H1 (cell line): Measurements from ENCODE around the gene SERPINA12. TPM values are rescaled to one million over a fixed set of nuclear protein-coding genes. Genes with fewer than 3 reads are reported as not detected.

Source experiments
- CTCF ChIA-PET: fragments of 300-600 bp; sonication (Branson Sonifier 250); formaldehyde crosslinking; loops from one replicate; lab custom pipeline; 2021; ENCODE audit not compliant: partially characterized antibody; lab: Charles Lee
- POLR2A ChIA-PET: fragments of 300-600 bp; sonication (Branson Sonifier 250); formaldehyde crosslinking; loops from one replicate; lab custom pipeline; 2021; ENCODE audit warnings: inconsistent platforms; ENCODE audit not compliant: partially characterized antibody; lab: Charles Lee
- DNase-seq, 2 experiments: peaks; one replicate each; pipeline versions ENCODE4 v3.0.0 to v3.0.0-alpha.2; 2010 to 2022; ENCODE audit warnings: low spot score in 2 of 2, low read depth in 1 of 2, mixed read lengths in 1 of 2
- FAIRE-seq: peaks from 2 replicates; lab custom pipeline; 2011; peaks lifted over from hg19 to GRCh38; lab: Jason Lieb, UNC
- H2AFZ ChIP-seq: 2 replicates; pipeline ENCODE4 v1.8.1; 2012; ENCODE audit warnings: low read length, inconsistent platforms
- H2AK5ac ChIP-seq: 2 replicates; pipeline ENCODE4 v1.6.1; 2013; ENCODE audit warnings: low read depth, low read length
- H2BK120ac ChIP-seq: replicated peaks from 2 replicates; pipeline ENCODE3; 2013; ENCODE audit warnings: low read depth, low read length, inconsistent platforms
- H2BK12ac ChIP-seq: 2 replicates; pipeline ENCODE4 v1.6.1; 2013; ENCODE audit warnings: low read depth, low read length
- H2BK15ac ChIP-seq: 2 replicates; pipeline ENCODE4 v1.6.1; 2013; ENCODE audit warnings: low read length
- H2BK20ac ChIP-seq: 2 replicates; pipeline ENCODE4 v1.6.1; 2013; ENCODE audit warnings: low read length
- H2BK5ac ChIP-seq: 2 replicates; pipeline ENCODE4 v1.6.1; 2013; ENCODE audit warnings: low read depth, low read length
- H3K14ac ChIP-seq: 2 replicates; pipeline ENCODE4 v1.6.1; 2013; ENCODE audit warnings: inconsistent platforms; ENCODE audit not compliant: insufficient read length
- H3K18ac ChIP-seq: 2 replicates; pipeline ENCODE4 v1.6.1; 2013; ENCODE audit warnings: low read length; ENCODE audit errors: extremely low read depth
- H3K23ac ChIP-seq: 2 replicates; pipeline ENCODE4 v1.6.1; 2013; ENCODE audit warnings: inconsistent platforms; ENCODE audit not compliant: insufficient read length
- H3K23me2 ChIP-seq: 2 replicates; pipeline ENCODE4 v1.6.1; 2013; ENCODE audit warnings: low read depth, low read length
- H3K27ac ChIP-seq: 2 replicates; pipeline ENCODE4 v1.6.1; 2011; ENCODE audit warnings: low read depth, low read length, inconsistent platforms
- H3K27me3 ChIP-seq, 4 experiments: replicated peaks in 1 of 4; 1 replicate in 1 of 4; 2 replicates in 3 of 4; pipeline versions ENCODE4 v1.6.1 to v1.8.1; 2011 to 2013; ENCODE audit warnings: low read length in 3 of 4, mild to moderate bottlenecking in 3 of 4, inconsistent platforms in 2 of 4, mixed read lengths in 2 of 4, moderate library complexity in 1 of 4; ENCODE audit not compliant: control insufficient read depth in 3 of 4, insufficient read depth in 3 of 4; ENCODE audit errors: extremely low read depth in 1 of 4
- H3K36me3 ChIP-seq, 4 experiments: 2 replicates each; pipeline versions ENCODE4 v1.6.1 to v1.8.1; 2011 to 2013; ENCODE audit warnings: mild to moderate bottlenecking in 4 of 4, low read length in 3 of 4, moderate library complexity in 2 of 4, control low read depth in 1 of 4, inconsistent platforms in 1 of 4; ENCODE audit not compliant: insufficient read depth in 4 of 4, control insufficient read depth in 2 of 4
- H3K4ac ChIP-seq: replicated peaks from 2 replicates; pipeline ENCODE3; 2013; ENCODE audit warnings: low read length, low read depth, mixed read lengths, inconsistent platforms; ENCODE audit not compliant: insufficient read length
- H3K4me1 ChIP-seq, 4 experiments: replicated peaks in 1 of 4; 1 replicate in 1 of 4; 2 replicates in 3 of 4; pipeline versions ENCODE4 v1.6.1 to v1.8.1; 2011 to 2013; ENCODE audit warnings: low read length in 3 of 4, inconsistent platforms in 2 of 4, mixed read lengths in 1 of 4; ENCODE audit not compliant: insufficient read depth in 4 of 4, control insufficient read depth in 3 of 4
- H3K4me2 ChIP-seq, 2 experiments: 2 replicates each; pipeline versions ENCODE4 v1.6.1 to v1.8.1; 2011 to 2013; ENCODE audit warnings: low read depth in 2 of 2, low read length in 2 of 2, control low read depth in 1 of 2, inconsistent platforms in 1 of 2, mild to moderate bottlenecking in 1 of 2; ENCODE audit not compliant: insufficient read depth in 1 of 2
- H3K4me3 ChIP-seq, 4 experiments: fragments of 200-600, 300-600 bp in 1 of 4; sonication (generic), shearing (Covaris generic), sonication (Bioruptor Twin) in 1 of 4; 2 replicates each; pipeline versions ENCODE4 v1.5.1 to v1.8.1; 2011 to 2016; ENCODE audit warnings: low read length in 4 of 4, low read depth in 3 of 4, control low read depth in 2 of 4, inconsistent platforms in 2 of 4, mild to moderate bottlenecking in 2 of 4, mixed read lengths in 1 of 4, moderate library complexity in 1 of 4; ENCODE audit not compliant: insufficient read depth in 2 of 4; ENCODE audit errors: extremely low read depth in 1 of 4
- H3K56ac ChIP-seq: replicated peaks from 2 replicates; pipeline ENCODE3; 2013; ENCODE audit warnings: low read depth, mild to moderate bottlenecking, mixed read lengths, low read length, inconsistent platforms; ENCODE audit not compliant: insufficient read length
- H3K79me1 ChIP-seq: 2 replicates; pipeline ENCODE4 v1.6.1; 2013; ENCODE audit warnings: low read depth, low read length, control low read depth
- H3K79me2 ChIP-seq, 2 experiments: 2 replicates each; pipeline versions ENCODE4 v1.6.1 to v1.8.1; 2012 to 2013; ENCODE audit warnings: low read length in 2 of 2, mild to moderate bottlenecking in 2 of 2, inconsistent platforms in 1 of 2; ENCODE audit not compliant: insufficient read depth in 2 of 2, control insufficient read depth in 1 of 2
- H3K9ac ChIP-seq, 4 experiments: replicated peaks in 1 of 4; 1 replicate in 1 of 4; 2 replicates in 3 of 4; pipeline versions ENCODE4 v1.6.1 to v1.8.1; 2011 to 2013; ENCODE audit warnings: low read depth in 3 of 4, low read length in 3 of 4, control low read depth in 2 of 4, mild to moderate bottlenecking in 2 of 4, moderate library complexity in 2 of 4, inconsistent platforms in 1 of 4; ENCODE audit errors: extremely low read depth in 1 of 4
- H3K9me3 ChIP-seq, 2 experiments: 2 replicates each; pipeline versions ENCODE4 v1.6.1 to v1.8.1; 2012 to 2013; ENCODE audit warnings: mild to moderate bottlenecking in 2 of 2, moderate library complexity in 2 of 2, control low read depth in 1 of 2, inconsistent platforms in 1 of 2, low read depth in 1 of 2, low read length in 1 of 2, mixed read lengths in 1 of 2; ENCODE audit not compliant: insufficient read depth in 2 of 2
- H4K20me1 ChIP-seq, 2 experiments: replicated peaks in 1 of 2; 2 replicates each; pipeline versions ENCODE3 to v1.8.1; 2011 to 2013; ENCODE audit warnings: inconsistent platforms in 2 of 2, low read length in 2 of 2, mild to moderate bottlenecking in 1 of 2; ENCODE audit not compliant: insufficient read depth in 2 of 2, control insufficient read depth in 1 of 2
- H4K5ac ChIP-seq: 2 replicates; pipeline ENCODE4 v1.6.1; 2013; ENCODE audit warnings: low read length, low read depth, mixed read lengths, inconsistent platforms; ENCODE audit not compliant: insufficient read length
- H4K8ac ChIP-seq: 2 replicates; pipeline ENCODE4 v1.8.0; 2013; ENCODE audit warnings: mild to moderate bottlenecking, moderate library complexity, low read length, inconsistent platforms; ENCODE audit not compliant: insufficient read depth; ENCODE audit errors: extremely low read depth
- H4K91ac ChIP-seq: replicated peaks from 2 replicates; pipeline ENCODE3; 2013; ENCODE audit warnings: low read length, mixed read lengths, inconsistent platforms; ENCODE audit not compliant: insufficient read length
- CBX8 ChIP-seq: fragments of 300-800, 300-1000 bp; sonication (generic); IDR thresholded peaks from 2 replicates; pipeline ENCODE4 v1.7.1; 2016; ENCODE audit warnings: low read depth, low read length, borderline replicate concordance
- NANOG ChIP-seq: IDR thresholded peaks from 2 replicates; pipeline ENCODE4 v1.6.1; 2011; ENCODE audit warnings: low read length, low read depth, mild to moderate bottlenecking, inconsistent platforms; ENCODE audit not compliant: insufficient read depth, poor library complexity, severe bottlenecking
- NRF1 ChIP-seq: IDR thresholded peaks from 2 replicates; pipeline ENCODE4 v1.6.1; 2011; ENCODE audit warnings: mild to moderate bottlenecking, low read depth, low read length, improper control_type of control experiment
- PHF8 ChIP-seq: fragments of 200-600 bp; sonication (generic); conservative IDR thresholded peaks from 2 replicates; pipeline ENCODE4 v1.7.1; 2012; ENCODE audit warnings: low read depth, mild to moderate bottlenecking, inconsistent platforms, low read length, moderate library complexity
- POLR2AphosphoS5 ChIP-seq: IDR thresholded peaks from 2 replicates; pipeline ENCODE4 v1.6.1; 2011; ENCODE audit warnings: low read depth, low read length
- SP1 ChIP-seq: IDR thresholded peaks from 2 replicates; pipeline ENCODE4 v1.6.1; 2011; ENCODE audit warnings: low read depth, low read length
- YY1 ChIP-seq: IDR thresholded peaks from 2 replicates; pipeline ENCODE4 v1.6.1; 2011; ENCODE audit warnings: low read depth, mild to moderate bottlenecking, low read length
- WGBS, 2 experiments: shearing (Covaris generic) in 1 of 2; methylation state at CpG; one replicate each; pipeline versions ENCODE4 v1.1.6 to v1.1.7; 2013 to 2015; ENCODE audit warnings: low lambda C conversion rate in 2 of 2, mixed read lengths in 2 of 2, inconsistent platforms in 1 of 2, low coverage in 1 of 2, missing lambda C conversion rate in 1 of 2; ENCODE audit not compliant: insufficient replicate concordance in 2 of 2, insufficient coverage in 1 of 2, insufficient read length in 1 of 2; ENCODE audit errors: extremely low coverage in 1 of 2, missing lambda C conversion rate in 1 of 2; 5-methylcytosine and 5-hydroxymethylcytosine counted together
- polyA plus RNA-seq, 7 experiments: library from polyadenylated mRNA; depleted of rRNA in 3 of 7; stranded (reverse) in 5 of 7; unstranded in 2 of 7; fragments of >200 nt in 5 of 7; fragments of 200-250 nt in 2 of 7; gene quantifications; 1 replicate in 5 of 7; 2 replicates in 1 of 7; 4 replicates in 1 of 7; pipeline versions ENCODE4 v1.2.1 to v1.2.3, GENCODE V29; 2011 to 2013; ENCODE audit warnings: missing spikeins in 2 of 7, mixed read lengths in 2 of 7
- total RNA-seq: library from RNA; stranded (reverse); fragmentation: NEBNext Ultra II Directional; extraction: Animal tissue kit (Norgen Biotek cat#: 25700); gene quantifications from 2 replicates; pipeline ENCODE4 v1.2.1, GENCODE V29; 2021

Gene SERPINA12
- total and polyA plus RNA-seq, 2 of the 8 experiments (the other 6 are each of a cell fraction or from before 2014, with no cell fraction given), result not detected

DNA sequence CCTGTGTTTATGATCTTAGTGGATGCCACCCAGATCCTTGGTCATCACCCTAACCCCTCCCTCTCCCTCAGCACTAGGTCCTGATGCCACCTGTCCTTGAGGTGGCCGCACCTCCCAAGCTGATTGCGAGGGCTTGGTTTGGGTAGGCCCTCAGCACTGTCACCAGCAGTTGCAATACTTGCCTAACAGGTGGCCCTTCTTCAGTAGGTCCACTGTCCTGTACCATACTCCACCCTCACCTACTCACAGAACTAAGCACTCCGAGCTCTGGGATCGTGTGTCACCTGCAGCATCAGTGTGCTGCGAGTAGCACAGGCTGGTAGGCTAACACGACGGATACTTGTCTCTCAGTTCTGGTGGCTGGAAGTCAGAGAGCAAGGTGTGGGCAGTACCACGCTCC, 14.0 kb upstream of the SERPINA12 start:
- Histone ChIP-seq H3K79me2 (no peaks in the 10 kb centered on the region), H3K4me2 (no peak overlapping the region), H3K4me1 (no peaks in the 10 kb centered on the region; a peak in 1 of 7 replicates), H3K56ac (no peak overlapping the region), H3K4me3 (no peak overlapping the region), H3K14ac (no peak overlapping the region), H2BK120ac (no peak overlapping the region), H3K79me1 (no peaks in the 10 kb centered on the region), H3K18ac (no peak overlapping the region), H3K27me3 (no peaks in the 10 kb centered on the region), H2BK5ac (no peak overlapping the region), H3K23me2 (peaks cover 14% of the 10 kb centered on the region; the same call in 1 of the 2 replicates), H2BK12ac (no peak overlapping the region), H2BK20ac (no peak overlapping the region), H2AFZ (no peak overlapping the region), H3K27ac (no peak overlapping the region), H4K20me1 (peaks cover 0 to 5% of the 10 kb centered on the region in 2 experiments), H3K4ac (no peak overlapping the region), H2BK15ac (no peak overlapping the region), H3K9ac (no peak overlapping the region), H3K9me3 (peaks cover 0 to 3% of the 10 kb centered on the region in 2 experiments; a peak in 1 of 4 replicates), H4K5ac (no peak overlapping the region)
- DNase-seq (no peak), FAIRE-seq (no peak)
- CTCF ChIA-PET, result interaction anchor here (1.7 kb wide), 1 partner anchor 90 kb away, joined by 5 read pairs; no protein-coding TSS in a partner anchor
- TF ChIP-seq CBX8 (no peak), PHF8 (no peak), YY1 (no peak), NRF1 (no peak), POLR2AphosphoS5 (no peak), SP1 (no peak), NANOG (no peak)
- TF ChIP-seq, all 59 proteins: peak for 0
- POLR2A ChIA-PET, result interaction anchor here (0.6 to 1.2 kb wide), 2 partner anchors 73 to 148 kb away, joined by 3 to 4 read pairs; no protein-coding TSS in a partner anchor
- no peak overlapping the region for H4K8ac ChIP-seq
- H3K36me3 ChIP-seq, result no peaks in the 10 kb centered on the region
- no peak overlapping the region for H2AK5ac ChIP-seq
- 88% methylated on average over 8 of the region's 8 CpGs; no CpG with 5 or more reads in 1 of the 2 experiments for WGBS, 2 experiments
- H4K91ac ChIP-seq, result no peak overlapping the region
- H3K23ac ChIP-seq, result no peak overlapping the region
